HG02884 (cell line): Measurements from ENCODE around the gene BAAT.
"Not testable (repeated sequence)": the region's sequence is repeated elsewhere in the genome, so short reads cannot be mapped to it uniquely, and the experiment has no call there.

Experiments
- ATAC-seq: cut with Tn5 transposase; IDR thresholded peaks from one replicate; pipeline ENCODE4 v1.9.1; 2021; ENCODE audit warnings: mild to moderate bottlenecking, moderate library complexity; ENCODE audit not compliant: unreplicated experiment

Gene BAAT

DNA sequence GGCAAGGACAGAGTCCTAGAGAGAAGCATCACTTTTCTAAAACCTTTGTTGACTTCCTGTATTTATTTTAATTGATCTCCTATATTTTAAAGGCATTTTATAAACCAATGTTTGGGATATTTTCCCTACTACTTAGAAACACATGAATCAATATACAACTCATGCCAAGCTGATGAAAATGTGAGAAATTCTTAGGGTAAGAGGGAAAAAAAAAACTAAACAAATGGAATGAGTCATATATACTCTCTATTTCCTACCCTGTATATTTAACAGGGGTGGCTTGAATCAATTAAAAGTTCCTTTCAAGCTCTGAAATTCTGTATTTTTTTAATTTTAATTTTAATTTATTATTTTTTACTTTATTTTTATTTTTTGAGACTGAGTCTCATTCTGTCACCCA lies 19.6 kb downstream of the BAAT start:
- ATAC-seq = no peak

DNA sequence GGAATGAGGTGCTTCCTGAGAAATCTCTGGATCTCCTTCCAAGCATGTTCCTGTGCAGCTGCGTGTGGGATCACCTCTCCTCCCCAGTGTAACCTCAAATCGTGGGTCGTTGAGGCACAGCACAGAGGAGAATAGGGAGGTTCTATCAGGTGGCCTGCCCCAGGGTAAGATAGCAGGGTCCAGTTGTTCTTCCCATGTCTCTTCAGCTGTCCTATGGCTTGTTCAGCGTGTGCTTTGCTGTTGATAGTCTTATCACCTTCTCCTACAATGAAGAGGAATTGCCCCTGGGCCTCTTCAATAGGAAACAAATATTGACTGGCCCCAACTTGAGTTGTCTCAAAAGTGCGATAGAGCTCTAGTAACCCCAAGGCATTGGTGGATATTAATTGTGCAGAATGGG lies 22.4 kb downstream of the BAAT start:
- no peak for ATAC-seq

GRCh38 chr9:101360647-101361046 lies 24.2 kb downstream of the BAAT start:
- ATAC-seq = no peak

GRCh38 chr9:101359679-101360078 lies 25.1 kb downstream of the BAAT start:
- no peak for ATAC-seq

GRCh38 chr9:101356619-101357018 lies 28.2 kb downstream of the BAAT start:
- ATAC-seq = no peak

GRCh38 chr9:101354765-101355708 lies 29.8 kb downstream of the BAAT start:
- no peak for ATAC-seq

GRCh38 chr9:101354143-101354764 lies 30.6 kb downstream of the BAAT start:
- no peak for ATAC-seq

- ATAC-seq = no peak
Measured at GRCh38 chr9:101353683-101354082, 31.1 kb downstream of the BAAT start.

GRCh38 chr9:101352892-101353463 lies 31.8 kb downstream of the BAAT start:
- no peak for ATAC-seq

- ATAC-seq = no peak
Measured at GRCh38 chr9:101350285-101350684, 34.5 kb downstream of the BAAT start.

DNA sequence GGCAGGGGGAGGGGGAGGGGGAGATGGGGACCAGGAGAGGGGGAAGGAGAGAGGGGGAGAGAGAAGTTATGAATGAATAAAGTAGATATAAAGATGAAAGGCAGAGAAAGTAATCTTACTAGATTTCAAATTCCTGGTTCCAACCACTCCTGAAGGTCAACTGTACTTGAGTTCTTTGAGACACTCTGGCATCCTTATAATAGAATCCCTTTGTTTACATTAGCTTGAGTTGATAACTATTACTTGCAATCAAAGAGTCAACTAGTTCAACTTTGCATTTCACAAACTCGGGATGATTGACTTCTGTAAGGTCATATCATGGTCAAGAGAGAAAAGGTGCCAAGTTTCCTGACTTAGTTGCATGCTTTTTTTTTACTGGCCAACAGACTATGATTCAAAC lies 42.2 kb downstream of the BAAT start:
- no peak for ATAC-seq

DNA sequence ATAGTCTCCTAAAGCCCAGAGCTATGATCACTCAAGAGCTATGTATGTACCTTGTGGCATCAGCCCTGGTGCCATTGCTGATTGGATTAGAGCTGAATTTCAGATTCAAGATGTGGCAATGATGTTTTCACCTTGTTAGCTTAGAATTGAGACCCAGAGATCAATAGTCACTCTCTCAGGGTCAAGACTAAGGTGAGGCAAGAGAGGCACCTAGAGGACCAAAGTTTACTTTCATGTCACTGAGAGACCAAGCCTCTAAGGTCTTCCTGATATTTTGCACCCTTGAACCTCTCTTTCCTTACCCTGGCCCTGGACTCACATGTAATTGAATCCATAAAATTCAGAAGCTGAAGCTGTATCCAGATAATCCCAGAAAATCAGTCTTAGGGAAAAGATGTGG lies 42.8 kb downstream of the BAAT start:
- ATAC-seq = no peak

DNA sequence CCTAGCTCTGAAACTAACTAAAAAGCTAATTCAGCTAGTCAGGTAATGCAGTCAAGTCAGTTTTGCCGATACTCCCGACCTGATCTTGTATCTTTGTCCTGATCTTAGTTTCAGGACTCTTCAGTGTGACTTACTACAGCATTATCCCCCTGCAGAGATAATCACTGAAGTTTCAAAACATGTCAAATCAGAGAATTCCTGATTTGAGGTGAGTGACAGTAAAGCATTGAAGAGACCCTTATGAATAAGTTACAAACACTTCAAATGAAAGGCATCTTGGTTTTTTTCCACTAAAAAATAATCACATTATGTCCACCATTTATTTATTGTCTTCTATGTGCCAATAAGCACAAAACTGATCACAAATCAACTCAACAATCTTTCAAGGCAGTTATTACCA lies 47.6 kb downstream of the BAAT start:
- ATAC-seq = no peak

DNA sequence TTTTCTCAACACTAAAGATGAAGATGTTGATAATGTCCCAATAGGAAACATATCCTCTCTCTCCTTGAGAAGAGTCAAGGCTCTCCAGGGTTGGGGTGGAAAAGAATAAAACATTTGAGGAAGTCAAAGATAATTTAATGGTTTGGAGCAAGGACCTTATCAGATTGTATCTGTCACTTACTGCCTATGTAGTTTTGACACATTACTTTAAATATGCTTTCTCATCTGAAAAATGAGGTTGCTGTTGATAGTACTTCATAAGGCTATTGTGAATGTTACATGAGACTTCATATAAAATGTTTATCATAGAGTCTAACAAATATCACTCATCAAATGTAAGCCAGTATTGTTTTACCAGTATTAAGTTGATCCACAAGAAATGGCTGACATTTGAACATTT lies 48.7 kb downstream of the BAAT start:
- ATAC-seq = no peak

DNA sequence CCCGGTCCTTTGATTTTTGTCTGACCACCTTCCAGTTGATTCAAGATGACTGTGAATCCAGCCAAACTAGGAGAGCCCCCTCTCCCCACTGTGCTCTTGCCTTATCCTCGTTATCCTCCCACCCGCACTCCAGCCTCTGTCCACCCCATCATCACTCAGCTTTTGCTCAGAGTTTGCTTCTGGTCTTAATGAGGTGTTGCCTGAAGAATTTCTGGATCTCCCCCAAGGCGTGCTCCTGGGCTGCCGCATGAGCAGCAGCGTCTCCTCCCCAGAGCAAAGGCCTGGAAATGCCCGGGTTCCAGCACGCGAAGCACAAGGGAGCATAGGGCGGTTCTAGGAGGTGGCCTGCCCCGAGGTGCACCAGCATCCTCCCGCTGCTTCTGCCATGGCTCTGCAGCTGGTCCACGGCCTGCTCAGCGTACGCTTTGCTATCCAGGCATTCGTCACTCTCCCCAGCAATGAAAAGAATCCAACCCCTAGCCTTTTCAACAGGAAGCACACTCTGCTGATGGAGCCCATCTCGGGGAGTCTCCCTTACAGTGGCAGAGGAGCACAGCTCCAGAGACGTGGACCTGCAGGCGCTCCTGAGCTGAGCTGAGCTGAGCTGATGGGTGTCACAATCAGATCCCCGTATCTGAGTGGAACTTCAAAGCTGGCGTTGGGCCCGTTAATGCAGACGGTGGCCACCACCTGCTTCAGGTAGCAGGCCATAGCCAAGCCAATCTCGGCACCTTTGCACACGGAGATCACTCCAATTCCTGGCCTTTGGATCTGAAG lies 50.7 kb downstream of the BAAT start:
- ATAC-seq = no peak

DNA sequence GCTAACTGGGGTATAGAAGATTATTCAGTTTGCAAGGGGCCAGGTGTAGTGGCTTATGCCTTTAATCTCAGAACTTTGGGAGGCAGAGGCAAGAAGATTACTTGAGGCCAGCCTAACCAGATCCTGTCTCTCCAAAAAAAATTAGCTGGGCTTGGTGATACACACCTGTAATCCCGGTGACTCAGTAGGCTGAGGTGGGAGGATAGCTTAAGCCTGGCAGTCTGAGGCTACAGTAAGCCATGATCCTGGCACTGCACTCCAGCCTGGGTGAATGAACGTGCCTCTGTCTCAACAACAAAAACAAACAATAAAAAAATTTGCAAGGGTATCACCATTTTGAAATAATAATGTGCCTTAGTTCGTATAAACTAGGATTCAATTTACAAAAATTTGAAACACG lies 51.3 kb downstream of the BAAT start:
- ATAC-seq = no peak

DNA sequence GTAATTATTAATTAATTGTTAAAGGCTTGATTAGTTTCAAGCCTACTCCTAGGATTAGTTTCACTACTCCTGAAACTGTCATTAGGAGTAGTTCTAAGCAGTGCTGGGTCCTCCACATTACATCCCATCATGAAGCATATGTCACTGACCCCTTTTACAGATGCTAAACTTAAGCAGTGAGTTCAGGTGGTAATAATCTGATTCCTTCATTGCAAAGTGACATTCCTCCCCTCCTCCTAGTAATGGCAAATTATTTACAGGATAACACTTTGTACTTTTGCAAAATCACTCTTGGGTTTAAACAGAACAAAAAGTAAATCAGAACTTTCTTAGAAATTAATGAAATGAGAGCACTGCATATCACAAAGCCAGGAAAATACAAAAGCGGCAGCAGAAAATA lies 52.4 kb downstream of the BAAT start:
- ATAC-seq = no peak

DNA sequence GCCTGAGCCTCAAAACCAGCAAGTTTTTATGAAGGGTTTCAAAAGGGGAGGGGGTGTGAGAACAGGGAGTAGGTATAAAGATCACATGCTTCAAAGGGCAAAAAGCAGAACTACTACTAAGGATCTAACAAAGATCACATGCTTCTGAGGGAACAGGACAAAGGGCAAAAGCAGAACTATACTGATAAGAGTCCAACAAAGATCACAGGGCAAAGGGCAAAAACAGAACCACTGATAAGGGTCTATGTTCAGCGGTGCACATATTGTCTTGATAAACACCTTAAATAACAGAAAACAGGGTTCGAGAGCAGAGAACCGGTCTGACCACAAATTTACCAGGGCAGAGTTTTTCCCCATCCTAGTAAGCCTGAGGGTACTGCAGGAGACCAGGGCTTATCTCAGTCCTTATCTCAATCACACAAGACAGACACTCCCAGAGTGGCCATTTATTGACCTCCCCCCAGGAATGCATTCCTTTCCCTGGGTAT lies 57.3 kb downstream of the BAAT start:
- ATAC-seq = not testable (repeated sequence)

DNA sequence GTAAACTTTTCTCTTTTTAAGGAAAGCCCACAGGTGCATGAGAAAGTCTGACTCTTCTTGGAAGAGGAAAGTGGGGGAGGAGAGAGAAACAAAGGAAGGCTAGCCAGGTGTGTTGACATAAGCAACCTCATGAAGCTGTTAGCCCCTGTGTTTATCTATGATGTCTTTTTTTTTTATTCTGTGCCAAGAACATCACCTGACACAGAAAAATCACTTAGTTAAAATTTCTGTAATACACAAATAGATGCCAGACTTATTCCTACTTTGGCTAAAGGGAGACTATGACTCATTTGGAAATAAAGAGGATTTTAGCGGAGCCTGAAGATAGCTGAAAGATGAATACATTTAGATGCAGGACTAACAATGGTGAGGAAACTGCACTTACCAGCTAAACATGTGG lies 58.3 kb downstream of the BAAT start:
- no peak for ATAC-seq

GRCh38 chr9:101326035-101326434 lies 58.8 kb downstream of the BAAT start:
- no peak for ATAC-seq

DNA sequence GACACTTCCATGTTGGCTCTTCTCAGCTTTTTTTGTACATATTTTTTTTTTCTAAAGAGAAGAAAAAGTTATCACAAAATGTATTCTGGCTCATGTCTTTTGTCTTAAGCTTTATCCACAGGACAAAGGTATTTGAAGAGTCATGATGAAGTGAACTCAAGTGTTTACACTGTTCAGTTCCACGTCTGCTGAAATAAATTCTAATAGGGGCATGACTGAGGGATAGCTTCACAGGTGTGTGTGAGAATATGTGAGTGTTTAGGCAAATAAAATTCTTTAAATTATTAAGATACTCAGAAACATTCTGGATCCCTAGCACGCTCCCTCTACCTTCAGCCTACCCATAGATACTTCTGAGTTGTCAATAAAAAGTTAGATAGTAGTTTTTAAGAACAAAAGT lies 59.8 kb downstream of the BAAT start:
- no peak for ATAC-seq
